HG02642 (cell line): ENCODE results near the gene PTPRR.
"Not testable (repeated sequence)": the region's sequence is repeated elsewhere in the genome, so short reads cannot be mapped to it uniquely, and the experiment has no call there.

Experiments
- ATAC-seq: cut with Tn5 transposase; IDR thresholded peaks from one replicate; pipeline ENCODE4 v1.9.1; 2021; ENCODE audit warnings: mild to moderate bottlenecking; ENCODE audit not compliant: unreplicated experiment, poor library complexity

The PTPRR gene

DNA sequence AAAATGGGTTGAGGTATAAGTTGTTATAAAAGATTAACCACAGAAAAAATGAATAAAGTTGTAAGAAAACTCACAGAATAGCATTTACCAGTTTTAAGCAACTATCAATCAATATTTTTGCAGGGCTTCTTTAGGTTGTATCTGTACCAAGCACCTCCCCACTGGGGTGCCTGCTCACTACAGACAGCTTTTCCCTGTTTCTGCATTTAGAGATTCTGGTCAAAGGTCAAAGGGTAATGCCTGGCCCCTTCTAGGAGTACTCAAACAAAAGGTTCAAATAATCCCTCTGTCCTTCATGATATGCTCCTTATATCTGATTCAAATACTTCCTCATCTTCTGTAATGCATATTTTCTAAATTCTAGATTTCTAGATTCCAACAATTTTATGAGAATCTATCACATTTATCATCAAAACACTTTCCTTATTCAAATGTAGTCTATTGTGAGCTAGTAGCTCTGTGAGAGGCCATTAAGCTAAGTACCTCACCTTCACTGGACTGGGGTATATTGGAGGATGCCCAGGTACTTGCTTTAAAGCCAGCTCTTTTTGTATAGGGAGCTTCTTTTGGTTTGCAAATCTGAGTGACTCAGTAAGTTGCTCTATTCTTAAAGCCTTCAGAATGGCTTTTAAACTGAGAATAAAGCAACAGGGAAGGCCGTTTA lies 162.6 kb downstream of the PTPRR start:
- no peak for ATAC-seq

DNA sequence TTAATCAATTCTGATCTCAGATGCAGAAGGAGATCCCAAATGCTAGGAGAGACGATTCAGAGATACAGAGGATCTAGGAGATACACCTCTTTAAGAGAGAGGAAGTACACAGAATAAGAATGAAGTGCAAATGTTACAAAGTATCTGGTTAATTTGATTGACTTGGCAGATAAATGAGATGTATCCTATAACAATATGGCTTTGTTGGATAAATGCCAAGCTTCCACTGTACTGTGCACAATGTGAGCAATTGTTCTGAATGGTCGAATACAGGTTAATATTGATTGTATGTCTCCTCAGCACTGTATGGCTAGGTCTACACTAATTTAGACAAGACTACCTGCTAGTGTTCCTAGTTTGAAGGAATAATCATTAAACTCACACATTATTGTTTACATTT lies 163.7 kb downstream of the PTPRR start:
- ATAC-seq: no peak

DNA sequence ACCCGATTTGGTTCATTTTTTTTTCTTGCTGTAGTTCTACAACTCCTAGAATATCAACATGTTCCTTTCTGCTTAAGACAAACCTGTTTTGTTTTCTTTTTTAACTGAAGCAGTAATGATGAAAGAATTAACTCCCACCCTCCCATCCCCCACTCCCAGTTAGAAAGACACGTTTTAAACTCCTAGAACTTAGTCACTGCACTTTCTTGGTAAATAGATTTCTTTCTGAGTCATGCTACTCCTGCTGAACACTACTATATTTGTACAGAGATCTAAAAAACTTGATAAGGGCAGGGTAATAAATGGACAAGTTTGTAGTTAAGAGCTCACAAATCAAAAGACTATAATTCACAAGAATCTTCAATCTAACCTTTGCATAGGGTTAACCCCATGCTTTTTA lies 164.4 kb downstream of the PTPRR start:
- no peak for ATAC-seq

GRCh38 chr12:70754330-70754741 lies 166.2 kb downstream of the PTPRR start:
- no peak for ATAC-seq

GRCh38 chr12:70752327-70752726 lies 168.2 kb downstream of the PTPRR start:
- ATAC-seq: no peak

GRCh38 chr12:70749931-70750330 lies 170.6 kb downstream of the PTPRR start:
- ATAC-seq: no peak

DNA sequence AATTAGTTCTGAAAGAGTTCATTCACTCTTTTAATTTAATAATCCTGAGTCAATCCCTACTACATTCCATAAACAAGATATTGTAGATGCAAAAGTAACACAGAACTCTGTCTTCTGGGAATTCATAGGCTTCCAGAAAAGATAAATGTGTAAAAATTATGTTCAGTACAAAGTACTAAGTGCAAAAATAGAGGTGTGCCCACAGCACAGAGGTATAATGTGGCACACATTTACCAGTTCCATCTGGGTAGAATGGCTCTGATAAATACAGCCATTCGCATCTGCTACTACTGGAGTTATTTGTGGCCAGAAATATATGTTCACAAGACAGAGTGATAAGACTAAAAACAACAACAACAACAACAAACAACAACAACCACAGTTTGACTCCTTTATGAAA lies 171.7 kb downstream of the PTPRR start:
- ATAC-seq: no peak

- ATAC-seq: no peak
These were observed 172.9 kb downstream of the PTPRR start for GRCh38 chr12:70747445-70748260.

- no peak for ATAC-seq
These were observed 175.5 kb downstream of the PTPRR start for GRCh38 chr12:70745048-70745447.

- no peak for ATAC-seq
These were observed 176.4 kb downstream of the PTPRR start for GRCh38 chr12:70744178-70744577.

DNA sequence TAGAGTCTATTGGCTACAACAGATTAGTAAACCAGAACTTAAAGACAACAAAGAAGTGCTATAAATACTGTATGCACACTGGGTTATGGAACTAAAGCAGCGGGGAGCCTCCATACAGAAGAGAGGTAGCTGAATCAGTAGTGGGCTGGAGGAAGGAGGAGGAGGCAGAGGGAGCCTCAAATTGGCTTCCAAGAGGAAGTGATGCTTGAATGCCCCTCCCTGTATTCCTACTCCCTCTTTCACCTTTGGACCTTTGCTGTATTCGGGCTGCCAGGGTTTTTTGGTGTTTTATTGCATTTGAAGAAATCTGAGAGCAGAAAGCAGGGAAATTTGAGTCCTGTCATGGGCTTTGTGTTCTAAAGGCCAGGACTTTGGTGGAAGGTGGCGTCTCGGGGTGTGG lies 179.3 kb downstream of the PTPRR start:
- no peak for ATAC-seq

DNA sequence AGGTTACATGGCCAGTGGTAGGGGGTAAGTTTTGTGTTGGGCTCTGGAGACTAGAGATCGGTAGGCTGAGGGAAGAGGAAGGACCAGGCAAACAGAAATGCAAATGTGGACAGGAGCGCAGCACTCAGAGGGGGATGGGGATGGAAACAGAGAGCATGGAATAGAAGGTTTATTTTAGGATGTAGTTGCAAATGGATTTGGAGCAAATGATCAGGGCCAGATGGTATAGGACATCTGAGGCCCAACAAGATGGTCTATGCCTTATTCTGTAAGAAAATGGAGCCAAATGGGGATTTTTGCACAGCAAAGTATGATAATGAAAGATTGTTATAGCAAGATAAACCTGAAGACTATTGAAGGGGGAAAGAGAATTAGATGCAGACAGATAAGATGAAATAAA lies 180.8 kb downstream of the PTPRR start:
- ATAC-seq: no peak

DNA sequence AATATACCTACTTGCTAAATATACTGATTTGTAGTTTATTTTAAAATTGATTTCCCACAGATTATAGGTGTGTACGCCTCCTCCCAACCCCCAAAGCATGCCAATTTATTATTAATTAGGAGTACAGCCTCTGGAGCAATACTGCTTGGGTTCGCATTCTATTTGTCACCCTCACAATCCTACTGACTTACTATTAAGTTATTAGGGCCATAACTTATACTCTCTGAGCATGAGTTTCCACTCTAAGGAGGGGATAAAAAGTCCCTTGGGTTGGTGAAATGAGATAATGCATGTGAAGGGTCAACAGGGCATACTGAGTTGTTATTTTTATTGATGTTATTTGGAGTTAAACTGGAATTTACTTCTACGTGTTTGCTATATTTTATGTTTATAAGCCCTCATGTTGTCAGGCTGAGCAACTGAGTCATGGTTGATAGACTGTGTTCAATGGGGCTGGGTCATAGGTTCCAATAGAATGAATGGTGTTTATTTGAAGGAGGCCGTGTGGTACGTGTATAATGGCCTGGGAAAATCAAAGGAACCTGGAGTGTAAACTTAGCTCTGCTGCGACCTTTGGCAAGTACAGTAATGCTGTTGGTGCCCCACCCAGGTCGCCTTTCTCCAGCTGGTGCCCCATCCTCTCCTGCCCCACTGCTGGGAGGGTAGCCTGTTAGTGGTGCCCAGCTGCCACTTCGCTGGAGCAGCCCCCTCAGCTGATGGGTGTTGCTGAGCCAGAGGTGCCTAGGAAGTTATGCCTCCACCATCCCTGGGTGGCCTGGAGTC lies 184.0 kb downstream of the PTPRR start:
- no peak for ATAC-seq

DNA sequence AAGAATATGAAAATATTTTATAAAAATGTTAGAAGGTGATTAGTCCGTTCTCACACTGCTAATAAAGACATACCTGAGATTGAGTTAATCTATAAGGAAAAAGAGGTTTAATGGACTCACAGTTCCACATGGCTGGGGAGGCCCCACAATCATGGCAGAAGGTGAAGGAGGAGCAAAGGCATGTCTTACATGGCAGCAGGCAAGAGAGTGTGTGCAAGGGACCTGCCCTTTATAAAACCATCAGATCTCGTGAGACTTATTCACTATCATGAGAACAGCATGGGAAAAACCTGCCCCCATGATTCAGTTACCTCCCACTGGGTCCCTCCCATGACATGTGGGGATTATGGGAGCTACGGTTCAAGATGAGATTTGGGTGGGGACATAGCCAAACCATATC lies 185.3 kb downstream of the PTPRR start:
- ATAC-seq: not testable (repeated sequence)

DNA sequence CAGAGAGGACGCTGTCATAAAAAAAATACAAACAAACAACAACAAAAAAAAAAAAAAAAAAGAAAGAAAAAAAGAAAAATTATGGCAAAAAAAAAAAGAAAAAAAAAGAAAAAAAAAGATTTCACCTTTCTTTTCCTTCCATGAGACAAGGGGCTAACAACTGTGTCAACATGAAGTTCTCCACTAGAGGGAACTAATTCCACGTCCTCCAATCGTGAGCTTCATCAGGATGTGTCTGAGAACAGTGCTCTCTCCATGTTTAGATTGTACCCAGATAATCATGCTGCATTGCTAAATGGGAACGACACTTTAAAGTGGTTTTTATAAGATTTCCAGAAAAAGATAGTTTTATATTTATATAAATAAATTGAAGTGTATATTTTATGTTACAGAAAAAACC lies 187.2 kb downstream of the PTPRR start:
- ATAC-seq: peak; percentile 90

DNA sequence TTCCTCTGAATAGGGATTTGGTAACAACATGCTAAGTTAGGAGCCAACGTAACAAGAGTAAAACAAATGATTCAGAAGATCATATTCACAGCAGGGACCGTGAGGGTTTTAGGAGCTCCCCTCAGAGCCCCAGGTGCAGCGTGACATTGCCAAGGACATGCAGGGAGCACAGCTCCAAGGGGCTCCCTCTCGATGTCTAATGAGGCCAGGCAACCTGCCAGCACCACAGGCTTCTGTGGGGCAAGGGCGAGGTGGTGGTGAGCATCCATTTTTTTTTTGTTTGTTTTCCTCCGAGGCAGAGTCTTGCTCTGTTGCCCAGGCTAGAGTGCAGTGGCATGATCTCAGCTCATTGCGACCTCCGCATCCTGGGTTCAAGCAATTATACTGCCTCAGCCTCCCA lies 188.3 kb downstream of the PTPRR start:
- ATAC-seq: no peak

DNA sequence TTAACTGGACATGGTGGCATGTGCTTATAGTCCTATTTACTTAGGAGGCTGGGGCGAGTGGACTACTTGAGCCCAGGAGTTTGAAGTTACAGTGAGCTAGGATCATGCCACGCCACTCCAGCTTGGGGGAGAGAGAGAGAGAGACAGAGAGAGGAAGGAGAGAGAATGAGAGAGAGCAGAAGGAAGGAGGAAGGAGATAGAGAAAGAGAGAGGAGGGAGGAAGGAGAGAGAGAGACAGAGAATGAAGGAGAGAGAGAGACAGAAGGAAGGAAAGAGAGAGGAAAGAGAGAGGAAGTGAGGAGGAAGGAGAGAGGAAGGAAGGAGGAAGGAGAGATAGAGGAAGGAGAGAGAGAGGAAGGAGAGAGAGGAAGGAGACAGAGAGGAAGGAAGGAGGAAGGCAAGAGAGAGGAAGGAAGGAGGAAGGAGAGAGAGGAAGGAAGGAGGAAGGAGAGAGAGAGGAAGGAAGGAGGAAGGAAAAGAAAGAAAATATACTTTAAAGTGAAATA lies 189.8 kb downstream of the PTPRR start:
- no peak for ATAC-seq

- ATAC-seq: no peak
These were observed 196.1 kb downstream of the PTPRR start for GRCh38 chr12:70724444-70724843.

DNA sequence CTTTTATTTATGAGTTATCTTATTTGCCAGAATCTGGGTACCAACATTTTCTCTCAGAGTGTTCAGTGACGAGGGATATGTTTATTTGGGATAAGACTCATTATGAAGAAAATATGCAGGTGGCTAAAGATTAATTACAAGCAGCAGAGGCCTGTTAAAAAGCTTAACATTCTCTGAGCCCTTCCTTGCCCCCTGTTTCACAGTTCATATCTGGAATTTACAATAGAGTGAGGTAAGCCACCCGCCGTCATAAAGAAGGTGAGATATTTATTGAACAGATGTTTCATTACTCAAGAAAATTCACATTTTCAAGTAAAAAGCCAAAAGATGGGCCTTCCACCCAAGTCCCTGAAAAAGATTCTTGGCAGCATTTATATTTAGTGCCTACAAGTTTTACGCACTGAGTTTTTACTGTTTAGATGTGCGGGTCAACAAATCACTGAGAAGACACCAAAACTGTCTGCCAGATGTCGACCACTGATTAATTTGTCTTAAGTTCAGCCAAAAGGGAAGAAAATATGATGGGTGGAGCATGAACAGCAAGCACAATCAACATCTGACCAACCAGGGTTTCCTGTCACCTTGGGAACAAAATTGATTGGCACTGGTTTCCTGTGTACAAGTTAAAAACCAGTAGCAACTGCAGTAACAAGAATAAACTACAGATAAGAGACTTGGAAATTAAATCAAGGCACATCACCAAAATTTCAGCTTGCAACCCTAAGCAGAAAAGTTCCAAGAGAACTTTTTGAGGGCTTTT lies 197.8 kb downstream of the PTPRR start:
- no peak for ATAC-seq

GRCh38 chr12:70721656-70722357 lies 198.7 kb downstream of the PTPRR start:
- ATAC-seq: no peak
